T-helper 2 cell treated with Interferon-gamma antibody and Interleukin-4, amounts not matched to agents 5 μg/mL and 100 μg/mL, for 36 hours (primary cell): ENCODE measurements around the gene NOTCH4.

Experiments
- DNase-seq: peaks from one replicate; pipeline ENCODE4 v3.0.0; 2021; ENCODE audit warnings: low spot score
- H3K27ac Mint-ChIP-seq: one replicate; pipeline ENCODE4 v1.8.0; 2021; ENCODE audit warnings: mild to moderate bottlenecking, mixed read lengths
- H3K27me3 Mint-ChIP-seq: one replicate; pipeline ENCODE4 v1.8.0; 2021; ENCODE audit warnings: low read depth, mixed read lengths
- H3K36me3 Mint-ChIP-seq: one replicate; pipeline ENCODE4 v1.8.0; 2021; ENCODE audit warnings: low read depth, mixed read lengths
- H3K4me1 Mint-ChIP-seq: one replicate; pipeline ENCODE4 v1.8.0; 2021; ENCODE audit warnings: low read depth, mixed read lengths
- H3K4me3 Mint-ChIP-seq: one replicate; pipeline ENCODE4 v1.8.0; 2022; ENCODE audit warnings: mild to moderate bottlenecking, moderate library complexity, mixed read lengths
- H3K9me3 Mint-ChIP-seq: one replicate; pipeline ENCODE4 v1.8.0; 2021; ENCODE audit warnings: mixed read lengths

Gene NOTCH4

GRCh38 chr6:32164295-32164694 lies 59.6 kb downstream of the NOTCH4 start, which contains the start of gene EGFL8:
TSS of gene EGFL8 (plus strand) at chr6:32164595. CDS start at chr6:32166166, 1,571 bp downstream.
- H3K9me3 Mint-ChIP-seq, result no peaks in the 10 kb centered on the region
- H3K4me3 Mint-ChIP-seq, result no peak within 1 kb of the TSS
- no peaks in the 10 kb centered on the region for H3K4me1 Mint-ChIP-seq
- no peak for DNase-seq
- H3K36me3 Mint-ChIP-seq, result peaks cover 15% of the 10 kb centered on the region
- no peak within 1 kb of the TSS for H3K27ac Mint-ChIP-seq
- H3K27me3 Mint-ChIP-seq, result no peaks in the 10 kb centered on the region

GRCh38 chr6:32163559-32164258 lies 60.2 kb downstream of the NOTCH4 start:
- Mint-ChIP-seq H3K27ac (no peak overlapping the region), H3K36me3 (peaks cover 12% of the 10 kb centered on the region), H3K27me3 (no peaks in the 10 kb centered on the region), H3K4me3 (no peak overlapping the region), H3K9me3 (no peaks in the 10 kb centered on the region), H3K4me1 (no peaks in the 10 kb centered on the region)
- DNase-seq, result no peak

- Mint-ChIP-seq H3K4me3 (no peak overlapping the region), H3K4me1 (peaks cover 16% of the 10 kb centered on the region), H3K27me3 (peaks cover 7% of the 10 kb centered on the region), H3K36me3 (peaks cover 3% of the 10 kb centered on the region), H3K27ac (no peak overlapping the region), H3K9me3 (no peaks in the 10 kb centered on the region)
- no peak for DNase-seq
These were observed 65.8 kb downstream of the NOTCH4 start for GRCh38 chr6:32158052-32158451.

GRCh38 chr6:32156891-32157290 lies 67.0 kb downstream of the NOTCH4 start:
- Mint-ChIP-seq H3K9me3 (no peaks in the 10 kb centered on the region), H3K4me3 (no peak overlapping the region), H3K27me3 (peaks cover 16% of the 10 kb centered on the region), H3K4me1 (peaks cover 19% of the 10 kb centered on the region), H3K36me3 (peaks cover 3% of the 10 kb centered on the region), H3K27ac (no peak overlapping the region)
- no peak for DNase-seq

GRCh38 chr6:32154514-32155161 lies 69.2 kb downstream of the NOTCH4 start:
- peak overlapping the region; percentile 99 for H3K4me3 Mint-ChIP-seq
- peaks cover 3% of the 10 kb centered on the region for H3K36me3 Mint-ChIP-seq
- DNase-seq, result peak; percentile 56
- H3K27ac Mint-ChIP-seq, result peak overlapping the region; percentile 92
- H3K27me3 Mint-ChIP-seq, result peaks cover 31% of the 10 kb centered on the region
- no peaks in the 10 kb centered on the region for H3K9me3 Mint-ChIP-seq
- peaks cover 21% of the 10 kb centered on the region for H3K4me1 Mint-ChIP-seq

- H3K4me3 Mint-ChIP-seq, result peak within 1 kb of the TSS; percentile 99
- H3K27me3 Mint-ChIP-seq, result peaks cover 36% of the 10 kb centered on the region
- H3K4me1 Mint-ChIP-seq, result peaks cover 24% of the 10 kb centered on the region
- peak; percentile 59 for DNase-seq
- H3K36me3 Mint-ChIP-seq, result peaks cover 3% of the 10 kb centered on the region
- no peaks in the 10 kb centered on the region for H3K9me3 Mint-ChIP-seq
- H3K27ac Mint-ChIP-seq, result peak within 1 kb of the TSS; percentile 92
These were observed 70.0 kb downstream of the NOTCH4 start, which contains the start of gene PPT2 for GRCh38 chr6:32153564-32154513. TSS of gene PPT2 (plus strand) at chr6:32154141. CDS start at chr6:32154595, 454 bp downstream.

GRCh38 chr6:32152769-32153563 lies 70.9 kb downstream of the NOTCH4 start:
- no peak for DNase-seq
- Mint-ChIP-seq H3K9me3 (no peaks in the 10 kb centered on the region), H3K36me3 (peaks cover 3% of the 10 kb centered on the region), H3K4me3 (peak overlapping the region; percentile 57), H3K27ac (no peak overlapping the region), H3K27me3 (peaks cover 45% of the 10 kb centered on the region), H3K4me1 (peaks cover 28% of the 10 kb centered on the region)

GRCh38 chr6:32151863-32152768 lies 71.8 kb downstream of the NOTCH4 start, which contains the start of gene PRRT1:
TSS of gene PRRT1 (minus strand) at chr6:32151939. CDS start at chr6:32151827, 112 bp downstream.
- Mint-ChIP-seq H3K27me3 (peaks cover 53% of the 10 kb centered on the region), H3K4me1 (peaks cover 32% of the 10 kb centered on the region), H3K4me3 (peak within 1 kb of the TSS; percentile 57), H3K9me3 (no peaks in the 10 kb centered on the region), H3K36me3 (no peaks in the 10 kb centered on the region), H3K27ac (no peak within 1 kb of the TSS)
- DNase-seq, result no peak

GRCh38 chr6:32151181-32151862 lies 72.5 kb downstream of the NOTCH4 start:
- H3K27ac Mint-ChIP-seq, result no peak overlapping the region
- peaks cover 61% of the 10 kb centered on the region for H3K27me3 Mint-ChIP-seq
- H3K9me3 Mint-ChIP-seq, result no peaks in the 10 kb centered on the region
- H3K4me1 Mint-ChIP-seq, result peaks cover 32% of the 10 kb centered on the region
- no peak for DNase-seq
- no peak overlapping the region for H3K4me3 Mint-ChIP-seq
- no peaks in the 10 kb centered on the region for H3K36me3 Mint-ChIP-seq

GRCh38 chr6:32149932-32150870 lies 73.7 kb downstream of the NOTCH4 start:
- Mint-ChIP-seq H3K27me3 (peaks cover 69% of the 10 kb centered on the region), H3K27ac (no peak overlapping the region), H3K36me3 (no peaks in the 10 kb centered on the region), H3K4me1 (peaks cover 28% of the 10 kb centered on the region), H3K4me3 (no peak overlapping the region), H3K9me3 (no peaks in the 10 kb centered on the region)
- no peak for DNase-seq

- no peak for DNase-seq
- H3K36me3 Mint-ChIP-seq, result no peaks in the 10 kb centered on the region
- H3K27me3 Mint-ChIP-seq, result peaks cover 70% of the 10 kb centered on the region
- peaks cover 21% of the 10 kb centered on the region for H3K4me1 Mint-ChIP-seq
- peak overlapping the region; percentile 29 for H3K27ac Mint-ChIP-seq
- H3K9me3 Mint-ChIP-seq, result no peaks in the 10 kb centered on the region
- H3K4me3 Mint-ChIP-seq, result peak overlapping the region; percentile 79
These were observed 74.6 kb downstream of the NOTCH4 start for GRCh38 chr6:32149092-32149755.
